Measurements from ENCODE around the gene GIT1. TPM values are rescaled to one million over a fixed set of nuclear protein-coding genes. Genes with fewer than 3 reads are reported as not detected.
A peak's percentile ranks its signal among the peaks of the same experiment; 100 is the strongest.

The GIT1 gene
- total RNA-seq, 4 donors from 2014 or later: 31.9 to 66.7 (median 52.6) TPM

GRCh38 chr17:29575511-29576213, 13.8 kb downstream of the GIT1 start:
- DNase-seq: peak in 1 of 3 donors; percentile 40
- peaks cover 0 to 54% (median 0%) of the 10 kb centered on the region in 3 donors for H3K36me3 ChIP-seq
- peaks cover 0 to 35% (median 11%) of the 10 kb centered on the region in 4 donors for H3K4me1 ChIP-seq

DNA sequence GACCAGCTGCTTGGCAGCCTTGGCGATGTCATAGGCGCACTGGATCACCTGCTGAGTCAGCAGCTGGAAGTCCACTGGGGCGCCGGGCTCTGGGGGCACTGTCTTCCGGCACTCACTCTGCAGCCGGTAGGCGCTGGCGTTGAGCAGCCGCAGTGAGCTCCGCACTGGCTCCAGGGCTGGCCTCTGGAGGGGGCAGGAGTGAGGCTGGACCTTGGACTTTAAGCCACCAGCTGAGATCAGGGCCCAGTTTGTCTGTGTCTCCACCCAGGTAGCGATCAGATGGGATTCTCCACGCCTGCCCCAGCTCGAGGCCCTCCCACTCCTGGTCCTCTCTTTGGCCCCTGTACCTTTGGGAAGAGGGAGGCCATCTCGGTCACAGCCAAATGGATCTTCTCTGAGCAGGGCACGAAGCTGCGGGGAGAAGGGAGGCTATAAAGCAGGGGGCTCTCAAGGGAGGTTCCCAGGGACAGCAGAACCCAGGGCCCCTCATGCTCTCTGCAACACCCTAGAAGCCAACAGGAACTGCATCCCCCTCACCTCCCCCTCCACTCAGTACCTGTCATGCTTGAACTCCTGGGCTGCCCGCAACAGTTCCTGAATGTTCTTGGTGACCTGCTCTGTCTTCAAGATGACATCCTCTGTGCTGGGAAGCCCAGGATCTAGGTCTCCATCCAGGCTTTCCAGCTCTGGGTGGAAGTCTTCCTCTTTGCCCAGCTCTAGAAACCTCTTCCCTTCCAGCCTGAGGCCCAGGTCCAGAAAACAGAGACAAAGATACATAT, 14.5 kb downstream of the GIT1 start:
- DNase-seq: peak; percentile 50 to 91 (median 86)
- H3K36me3 ChIP-seq: peaks cover 0 to 53% (median 0%) of the 10 kb centered on the region in 3 donors
- H3K4me3 ChIP-seq: no peak overlapping the region
- no peak for TF ChIP-seq POLR2A (IDR thresholded peaks at IDR 0.05)
- TF ChIP-seq, protein P1, sequence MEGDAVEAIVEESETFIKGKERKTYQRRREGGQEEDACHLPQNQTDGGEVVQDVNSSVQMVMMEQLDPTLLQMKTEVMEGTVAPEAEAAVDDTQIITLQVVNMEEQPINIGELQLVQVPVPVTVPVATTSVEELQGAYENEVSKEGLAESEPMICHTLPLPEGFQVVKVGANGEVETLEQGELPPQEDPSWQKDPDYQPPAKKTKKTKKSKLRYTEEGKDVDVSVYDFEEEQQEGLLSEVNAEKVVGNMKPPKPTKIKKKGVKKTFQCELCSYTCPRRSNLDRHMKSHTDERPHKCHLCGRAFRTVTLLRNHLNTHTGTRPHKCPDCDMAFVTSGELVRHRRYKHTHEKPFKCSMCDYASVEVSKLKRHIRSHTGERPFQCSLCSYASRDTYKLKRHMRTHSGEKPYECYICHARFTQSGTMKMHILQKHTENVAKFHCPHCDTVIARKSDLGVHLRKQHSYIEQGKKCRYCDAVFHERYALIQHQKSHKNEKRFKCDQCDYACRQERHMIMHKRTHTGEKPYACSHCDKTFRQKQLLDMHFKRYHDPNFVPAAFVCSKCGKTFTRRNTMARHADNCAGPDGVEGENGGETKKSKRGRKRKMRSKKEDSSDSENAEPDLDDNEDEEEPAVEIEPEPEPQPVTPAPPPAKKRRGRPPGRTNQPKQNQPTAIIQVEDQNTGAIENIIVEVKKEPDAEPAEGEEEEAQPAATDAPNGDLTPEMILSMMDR (IDR thresholded peaks at IDR 0.05): peak in 3 of 6 experiments; percentile 27 to 48 (median 42)
- peak overlapping the region in 2 of 4 donors; percentile 64 to 82 for H3K27ac ChIP-seq
- peaks cover 0 to 35% (median 11%) of the 10 kb centered on the region in 4 donors for H3K4me1 ChIP-seq
- no peaks in the 10 kb centered on the region for H3K9me3 ChIP-seq
- no peaks in the 10 kb centered on the region for H3K27me3 ChIP-seq

More at GRCh38 chr17:29575511-29576213, 13.8 kb downstream of the GIT1 start:
- Histone ChIP-seq H3K4me3 (no peak overlapping the region), H3K27ac (peak overlapping the region in 1 of 4 donors; percentile 64), H3K27me3 (no peaks in the 10 kb centered on the region), H3K9me3 (no peaks in the 10 kb centered on the region)
- no peak for TF ChIP-seq POLR2A (IDR thresholded peaks at IDR 0.05)
- TF ChIP-seq, protein P1 (IDR thresholded peaks at IDR 0.05): no peak

DNA sequence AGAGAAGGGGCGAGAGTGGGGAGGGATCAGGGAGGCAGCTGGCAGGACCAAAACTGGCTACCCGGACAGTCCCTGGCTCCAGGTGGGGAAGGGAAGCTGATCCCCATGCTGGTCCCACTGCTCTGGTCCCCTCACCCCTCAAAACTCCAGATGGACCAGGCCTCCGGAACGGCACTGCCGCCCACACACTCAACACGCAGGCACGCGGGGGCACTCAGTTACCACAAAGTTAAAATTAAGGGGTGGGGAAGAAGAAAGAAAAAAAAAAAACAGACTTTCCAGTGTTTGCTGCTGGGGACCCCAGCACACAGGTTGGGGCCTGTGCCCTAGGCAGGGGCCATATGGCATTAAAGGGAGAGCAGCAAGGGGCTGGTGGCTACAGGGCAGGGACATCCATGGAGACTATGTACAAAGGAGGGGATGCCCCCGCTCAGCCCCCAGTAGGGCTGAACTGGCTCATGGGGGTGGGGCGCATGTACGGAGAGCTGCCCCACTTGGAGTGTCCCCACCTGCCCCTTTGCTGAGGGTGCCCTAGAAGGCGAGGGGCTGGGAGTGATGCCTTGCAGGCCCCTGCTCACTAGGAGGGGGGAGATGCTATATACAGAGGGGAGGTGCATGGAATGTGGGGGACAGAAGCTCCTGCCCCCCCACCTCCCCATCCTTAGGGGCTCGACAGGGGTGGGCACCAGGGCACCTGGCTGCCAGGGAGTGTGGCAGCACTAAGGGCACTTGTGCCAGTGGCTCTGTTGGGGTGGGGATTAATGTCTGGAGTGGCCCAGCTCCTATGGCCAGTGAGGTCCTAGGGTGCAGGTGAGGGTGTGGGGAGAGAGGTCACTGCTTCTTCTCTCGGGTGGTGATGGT, 15.3 kb downstream of the GIT1 start:
- TF ChIP-seq POLR2A (IDR thresholded peaks at IDR 0.05): no peak
- TF ChIP-seq, protein P1 (IDR thresholded peaks at IDR 0.05): no peak
- no peaks in the 10 kb centered on the region for H3K9me3 ChIP-seq
- peaks cover 0 to 50% (median 0%) of the 10 kb centered on the region in 3 donors for H3K36me3 ChIP-seq
- peaks cover 3 to 43% (median 14%) of the 10 kb centered on the region in 4 donors for H3K4me1 ChIP-seq
- peak overlapping the region in 2 of 4 donors; percentile 64 to 82 for H3K27ac ChIP-seq
- no peak overlapping the region for H3K4me3 ChIP-seq
- no peaks in the 10 kb centered on the region for H3K27me3 ChIP-seq
- DNase-seq: peak in 2 of 3 donors; percentile 44 to 45

- Histone ChIP-seq H3K27me3 (no peaks in the 10 kb centered on the region), H3K36me3 (peaks cover 0 to 48% (median 0%) of the 10 kb centered on the region in 3 donors), H3K9me3 (no peaks in the 10 kb centered on the region), H3K4me1 (peaks cover 3 to 46% (median 16%) of the 10 kb centered on the region in 4 donors), H3K4me3 (no peak overlapping the region), H3K27ac (no peak overlapping the region)
- TF ChIP-seq POLR2A (IDR thresholded peaks at IDR 0.05): no peak
- TF ChIP-seq, protein P1 (IDR thresholded peaks at IDR 0.05): no peak
- DNase-seq: peak in 2 of 3 donors; percentile 42 to 45
These were observed 15.9 kb downstream of the GIT1 start for GRCh38 chr17:29573558-29573869.
